Suprapubic skin (tissue), 4 donors: ENCODE measurements around the gene LIPC. TPM values are rescaled to one million over a fixed set of nuclear protein-coding genes. Genes with fewer than 3 reads are reported as not detected.

ENCODE experiments used
- DNase-seq, 2 donors: peaks; one replicate each; pipeline ENCODE4 v3.0.0-alpha.2; 2019; ENCODE audit warnings: low spot score in 2 of 2
- H3K27ac ChIP-seq: fragments of 200-600 bp; sonication (generic); one replicate; pipeline ENCODE4 v1.5.1; 2019
- H3K27me3 ChIP-seq: fragments of 200-600 bp; sonication (generic); one replicate; pipeline ENCODE4 v1.5.1; 2019
- H3K36me3 ChIP-seq: fragments of 200-600 bp; sonication (generic); one replicate; pipeline ENCODE4 v1.5.1; 2019
- H3K4me1 ChIP-seq: fragments of 200-600 bp; sonication (generic); one replicate; pipeline ENCODE4 v1.5.1; 2019
- H3K4me3 ChIP-seq: fragments of 200-600 bp; sonication (generic); one replicate; pipeline ENCODE4 v1.5.1; 2019; ENCODE audit warnings: mild to moderate bottlenecking
- H3K9me3 ChIP-seq: fragments of 200-600 bp; sonication (generic); one replicate; pipeline ENCODE4 v1.5.1; 2019
- EP300 ChIP-seq: sonication (generic); formaldehyde crosslinking; IDR thresholded peaks from one replicate; pipeline ENCODE4 v1.6.1; 2017; ENCODE audit warnings: antibody characterized with exemption
- POLR2A ChIP-seq, 2 donors: fragments of 450-650 bp; IDR thresholded peaks; one replicate each; pipeline ENCODE4 v1.6.1; 2017; ENCODE audit warnings: antibody characterized with exemption in 2 of 2, mild to moderate bottlenecking in 2 of 2, moderate library complexity in 2 of 2
- POLR2AphosphoS5 ChIP-seq, 3 donors: sonication (generic); formaldehyde crosslinking; IDR thresholded peaks; one replicate each; pipeline ENCODE4 v1.6.1; 2017; ENCODE audit warnings: antibody characterized with exemption in 3 of 3
- WGBS: methylation state at CpG from one replicate; pipeline ENCODE4 v1.1.5; 2018; 5-methylcytosine and 5-hydroxymethylcytosine counted together
- total RNA-seq, 4 donors: library from RNA; depleted of rRNA; stranded (reverse); fragments of >200 nt; gene quantifications; one replicate each; pipeline ENCODE4 v1.1.0, GENCODE V29; 2016
- TF ChIP-seq, protein P1 (sequence below), 2 donors: fragments of 200-600 bp in 1 of 2; fragments of 450-650 bp in 1 of 2; sonication (generic) in 1 of 2; IDR thresholded peaks; one replicate each; pipeline ENCODE4 v1.5.1; 2016 to 2019; ENCODE audit warnings: antibody characterized with exemption in 2 of 2, mild to moderate bottlenecking in 1 of 2, moderate library complexity in 1 of 2

Gene LIPC
- total RNA-seq, 4 donors from 2014 or later: 0.26 to 0.96 TPM; not detected in 2

DNA sequence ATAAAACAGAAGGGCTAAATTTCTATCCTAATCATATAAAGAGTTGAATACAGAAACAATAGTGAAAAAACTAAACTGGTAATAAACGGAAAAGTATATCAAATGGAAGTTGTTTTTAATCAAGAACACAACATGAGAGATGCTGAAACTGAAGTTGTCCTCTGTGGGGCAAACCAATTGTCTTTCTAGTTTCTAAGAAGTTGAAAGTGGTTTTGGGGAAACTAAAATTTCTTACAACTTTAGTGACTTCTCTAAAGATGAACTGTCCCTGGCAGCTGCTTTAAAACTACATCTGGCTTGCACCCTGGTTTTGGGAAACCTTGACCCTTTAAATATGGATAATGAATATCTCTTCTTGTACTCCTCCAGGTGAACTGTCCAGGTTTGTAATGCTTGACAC lies 162.1 kb downstream of the LIPC start:
- no peak overlapping the region for H3K27ac ChIP-seq
- TF ChIP-seq POLR2A (IDR thresholded peaks at IDR 0.05) (no peak), EP300 (no peak), POLR2AphosphoS5 (IDR thresholded peaks at IDR 0.05) (no peak)
- TF ChIP-seq, protein P1, sequence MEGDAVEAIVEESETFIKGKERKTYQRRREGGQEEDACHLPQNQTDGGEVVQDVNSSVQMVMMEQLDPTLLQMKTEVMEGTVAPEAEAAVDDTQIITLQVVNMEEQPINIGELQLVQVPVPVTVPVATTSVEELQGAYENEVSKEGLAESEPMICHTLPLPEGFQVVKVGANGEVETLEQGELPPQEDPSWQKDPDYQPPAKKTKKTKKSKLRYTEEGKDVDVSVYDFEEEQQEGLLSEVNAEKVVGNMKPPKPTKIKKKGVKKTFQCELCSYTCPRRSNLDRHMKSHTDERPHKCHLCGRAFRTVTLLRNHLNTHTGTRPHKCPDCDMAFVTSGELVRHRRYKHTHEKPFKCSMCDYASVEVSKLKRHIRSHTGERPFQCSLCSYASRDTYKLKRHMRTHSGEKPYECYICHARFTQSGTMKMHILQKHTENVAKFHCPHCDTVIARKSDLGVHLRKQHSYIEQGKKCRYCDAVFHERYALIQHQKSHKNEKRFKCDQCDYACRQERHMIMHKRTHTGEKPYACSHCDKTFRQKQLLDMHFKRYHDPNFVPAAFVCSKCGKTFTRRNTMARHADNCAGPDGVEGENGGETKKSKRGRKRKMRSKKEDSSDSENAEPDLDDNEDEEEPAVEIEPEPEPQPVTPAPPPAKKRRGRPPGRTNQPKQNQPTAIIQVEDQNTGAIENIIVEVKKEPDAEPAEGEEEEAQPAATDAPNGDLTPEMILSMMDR (IDR thresholded peaks at IDR 0.05): no peak
- peaks cover 7% of the 10 kb centered on the region for H3K36me3 ChIP-seq
- DNase-seq: no peak
- no peaks in the 10 kb centered on the region for H3K27me3 ChIP-seq
- no peak overlapping the region for H3K4me3 ChIP-seq
- no peaks in the 10 kb centered on the region for H3K9me3 ChIP-seq
- H3K4me1 ChIP-seq: no peaks in the 10 kb centered on the region
- 88% methylated on average over 1 of the region's 1 CpG for WGBS

DNA sequence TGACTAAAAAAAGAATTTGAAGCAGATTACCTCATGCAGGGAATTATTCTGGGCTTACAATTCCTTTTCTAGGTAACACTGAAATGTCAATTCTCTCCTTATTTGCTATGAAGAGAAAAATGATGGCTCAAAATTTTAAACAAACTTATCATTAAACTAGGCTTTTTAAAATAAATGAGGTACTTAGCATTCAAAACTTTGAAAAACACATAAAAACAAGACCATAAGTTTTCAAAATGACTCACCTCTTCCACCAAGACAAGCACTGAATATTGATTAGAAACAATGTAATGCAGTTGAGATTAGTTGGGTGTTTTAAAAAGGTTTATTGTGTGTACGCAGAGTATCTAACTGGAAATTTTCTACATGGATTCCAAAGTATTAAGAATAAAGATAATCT lies 163.1 kb downstream of the LIPC start:
- Histone ChIP-seq H3K27me3 (no peaks in the 10 kb centered on the region), H3K4me1 (no peaks in the 10 kb centered on the region), H3K27ac (no peak overlapping the region), H3K4me3 (no peak overlapping the region), H3K9me3 (no peaks in the 10 kb centered on the region), H3K36me3 (peaks cover 7% of the 10 kb centered on the region)
- no peak for DNase-seq
- WGBS: 100% methylated on average over 1 of the region's 1 CpG
- TF ChIP-seq, protein P1 (IDR thresholded peaks at IDR 0.05): no peak
- no peak for TF ChIP-seq POLR2AphosphoS5 (IDR thresholded peaks at IDR 0.05)
- no peak for TF ChIP-seq EP300
- TF ChIP-seq POLR2A (IDR thresholded peaks at IDR 0.05): no peak

DNA sequence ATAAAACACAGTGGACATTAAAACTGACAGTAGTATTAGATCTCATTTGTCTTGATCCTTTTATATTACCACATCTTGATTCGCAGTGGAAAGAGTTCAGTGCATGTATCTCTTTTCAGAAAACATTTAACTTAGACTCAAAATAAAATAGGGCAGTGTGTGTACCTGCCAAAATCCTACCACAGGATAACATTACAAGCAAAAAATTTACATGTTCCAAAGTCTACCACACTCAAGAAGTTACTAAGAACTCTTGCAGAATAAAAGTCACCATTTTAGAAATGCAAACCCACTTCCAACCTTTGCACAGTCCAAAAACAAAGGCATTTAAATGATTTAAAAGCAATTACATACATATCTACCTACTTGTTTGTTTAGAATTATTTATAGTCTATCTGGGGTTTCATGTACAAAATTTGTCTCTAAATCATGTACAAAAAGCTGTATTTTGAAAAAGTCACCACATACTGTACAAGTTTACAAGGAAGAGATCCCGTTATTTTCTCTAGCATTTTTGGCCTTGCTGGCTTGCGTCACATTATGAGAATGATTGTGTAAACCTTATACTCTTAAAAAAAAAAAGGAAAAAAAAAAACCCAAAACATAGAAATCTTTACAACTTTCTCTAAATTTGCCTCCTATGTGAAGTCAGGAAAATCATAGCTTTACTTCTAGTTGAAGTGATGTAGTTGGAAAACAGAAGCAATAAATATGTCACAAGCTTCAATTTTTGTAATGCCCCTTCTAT lies 163.9 kb downstream of the LIPC start:
- peaks cover 7% of the 10 kb centered on the region for H3K36me3 ChIP-seq
- no peaks in the 10 kb centered on the region for H3K4me1 ChIP-seq
- no peaks in the 10 kb centered on the region for H3K27me3 ChIP-seq
- TF ChIP-seq, protein P1 (IDR thresholded peaks at IDR 0.05): no peak
- TF ChIP-seq EP300: no peak
- no peak for TF ChIP-seq POLR2AphosphoS5 (IDR thresholded peaks at IDR 0.05)
- TF ChIP-seq POLR2A (IDR thresholded peaks at IDR 0.05): no peak
- 91% methylated on average over 3 of the region's 3 CpGs for whole genome bisulfite sequencing
- H3K9me3 ChIP-seq: no peaks in the 10 kb centered on the region
- no peak overlapping the region for H3K4me3 ChIP-seq
- no peak overlapping the region for H3K27ac ChIP-seq
- DNase-seq: no peak

DNA sequence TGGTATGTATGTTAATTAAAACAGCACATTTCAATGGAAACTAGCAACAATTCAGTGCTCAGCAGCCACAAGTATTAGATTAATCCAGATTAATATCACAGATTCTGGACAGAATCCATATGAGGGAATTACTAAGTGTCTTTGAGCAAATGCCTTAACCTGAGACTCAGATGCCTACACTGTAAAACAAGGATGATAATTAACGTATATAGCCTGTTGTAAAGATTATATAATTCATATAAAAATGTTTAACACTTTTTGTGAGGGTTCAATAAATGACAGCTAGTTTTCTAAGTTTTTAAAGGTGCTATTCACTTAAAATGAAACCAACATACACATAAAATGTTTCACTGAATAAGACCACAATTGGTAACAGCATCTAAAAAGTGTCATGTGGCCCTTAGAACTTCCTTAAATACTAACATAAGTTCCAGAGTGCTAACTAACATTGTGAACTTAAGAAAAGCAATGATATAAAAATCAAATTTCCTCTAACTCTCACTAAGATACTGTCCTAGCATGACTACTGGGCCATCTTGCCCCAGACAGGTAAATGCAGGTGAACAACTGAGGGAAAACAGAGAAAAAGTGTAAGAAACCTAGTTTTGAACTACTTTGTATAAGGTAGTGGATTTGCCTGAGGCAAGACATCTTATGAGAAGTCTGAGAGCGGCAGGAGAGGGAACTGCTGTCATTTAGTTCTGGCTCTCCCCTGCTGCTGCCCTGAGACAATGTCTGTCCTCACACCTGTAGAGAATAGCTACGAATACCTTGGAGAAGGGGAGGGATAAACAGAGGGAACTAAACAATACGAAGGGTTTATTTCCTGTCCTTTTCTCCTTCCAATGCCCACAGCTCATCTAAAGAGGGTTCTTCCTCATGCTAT lies 166.4 kb downstream of the LIPC start:
- no peaks in the 10 kb centered on the region for H3K4me1 ChIP-seq
- 82% methylated on average over 4 of the region's 4 CpGs for WGBS
- TF ChIP-seq EP300: no peak
- TF ChIP-seq, protein P1 (IDR thresholded peaks at IDR 0.05): no peak
- H3K27ac ChIP-seq: no peak overlapping the region
- peaks cover 11% of the 10 kb centered on the region for H3K36me3 ChIP-seq
- H3K4me3 ChIP-seq: no peak overlapping the region
- no peak for DNase-seq
- no peaks in the 10 kb centered on the region for H3K9me3 ChIP-seq
- no peaks in the 10 kb centered on the region for H3K27me3 ChIP-seq

DNA sequence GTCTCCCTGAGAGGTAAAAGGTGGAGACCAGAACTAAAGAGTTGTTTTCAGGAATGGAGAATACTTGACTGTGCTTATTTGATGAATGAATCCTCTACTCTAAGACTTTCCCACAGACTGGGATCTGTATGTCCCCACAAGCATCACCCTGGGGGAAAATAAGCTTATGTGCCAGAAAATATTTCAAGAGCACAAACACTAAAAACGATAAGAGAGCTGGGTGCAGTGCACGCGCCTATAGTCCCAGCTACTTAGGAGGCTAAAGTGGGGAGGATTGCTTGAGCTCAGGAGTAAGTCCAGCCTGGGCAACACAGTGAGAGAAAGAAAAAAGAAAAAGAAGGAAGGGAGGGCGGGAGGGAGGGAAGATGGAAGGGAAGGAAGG lies 167.0 kb downstream of the LIPC start:
- Histone ChIP-seq H3K4me1 (peaks cover under 1% of the 10 kb centered on the region), H3K27ac (no peak overlapping the region), H3K9me3 (no peaks in the 10 kb centered on the region), H3K36me3 (peaks cover 11% of the 10 kb centered on the region), H3K4me3 (no peak overlapping the region), H3K27me3 (no peaks in the 10 kb centered on the region)
- DNase-seq: no peak
- TF ChIP-seq POLR2AphosphoS5 (IDR thresholded peaks at IDR 0.05): no peak
- TF ChIP-seq, protein P1 (IDR thresholded peaks at IDR 0.05): no peak
- no peak for TF ChIP-seq EP300
- TF ChIP-seq POLR2A (IDR thresholded peaks at IDR 0.05): no peak
- WGBS: 96% methylated on average over 4 of the region's 4 CpGs
